Measurements from ENCODE around the gene OR2V1. TPM values are rescaled to one million over a fixed set of nuclear protein-coding genes. Genes with fewer than 3 reads are reported as not detected.

Gene OR2V1
- total RNA-seq, 1 experiment from 2014 or later: not detected

DNA sequence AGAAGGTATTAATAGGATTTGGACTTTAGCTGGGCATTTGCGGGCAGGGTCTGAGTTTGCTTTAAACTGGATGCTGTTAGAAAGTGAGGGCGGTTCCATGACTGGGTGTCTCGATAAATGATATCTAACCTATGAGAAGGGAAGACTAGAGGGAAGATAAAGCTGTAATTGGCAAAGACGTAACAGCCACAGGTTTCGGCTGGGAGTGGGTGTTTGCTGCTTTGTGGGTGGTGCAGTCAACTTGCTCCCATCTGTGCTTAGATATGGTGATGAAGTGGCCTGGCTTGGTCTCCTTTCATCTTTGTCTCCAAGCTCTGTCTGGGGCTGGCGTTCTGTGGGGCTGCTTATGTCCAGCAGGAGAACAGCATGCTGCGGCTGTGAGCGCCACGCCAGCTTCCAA is 23.3 kb downstream of the OR2V1 start:
- Histone ChIP-seq H3K9ac (ENCODE audit: low read length) (no peak overlapping the region), H3K9me3 (ENCODE audit: control insufficient read depth in 1 of 2, insufficient read depth in 1 of 2, low read depth in 1 of 2, low read length in 2 of 2) (no peaks in the 10 kb centered on the region), H3K27me3 (ENCODE audit: insufficient read depth, low read length) (no peaks in the 10 kb centered on the region), H3K4me1 (ENCODE audit: control insufficient read depth in 1 of 2, insufficient read depth in 2 of 2, low read length in 2 of 2) (0 out of 4 replicates have a peak, but pooled peaks cover 0 to 4% of the 10 kb centered on the region in 2 experiments), H3K79me2 (ENCODE audit: insufficient read depth, low read length) (no peaks in the 10 kb centered on the region), H3K4me2 (ENCODE audit: low read length) (no peak overlapping the region), H3K9me2 (ENCODE audit: insufficient read depth) (no peaks in the 10 kb centered on the region), H3K27ac (ENCODE audit: low read depth, low read length) (no peak overlapping the region), H3K36me3 (ENCODE audit: control insufficient read depth in 1 of 2, insufficient read depth in 2 of 2, low read length in 2 of 2) (no peaks in the 10 kb centered on the region), H4K20me1 (ENCODE audit: insufficient read depth) (no peaks in the 10 kb centered on the region), H2AFZ (ENCODE audit: low read depth, low read length, poor library complexity, severe bottlenecking) (no peak overlapping the region), H3K4me3 (replicated peaks in 1 of 2; ENCODE audit: low read depth in 1 of 2, low read length in 2 of 2) (no peak overlapping the region)
- TF ChIP-seq SP1 (IDR thresholded peaks at IDR 0.05; ENCODE audit: low read depth) (no peak), YY1 (IDR thresholded peaks at IDR 0.05; ENCODE audit: extremely low read depth, insufficient replicate concordance, low read depth, low read length) (no peak), ZNF274 (IDR thresholded peaks at IDR 0.05; ENCODE audit: low read depth, low read length) (no peak), ELF1 (IDR thresholded peaks at IDR 0.05; ENCODE audit: borderline replicate concordance, low read depth) (no peak), JUND (IDR thresholded peaks at IDR 0.05) (no peak), RAD21 (IDR thresholded peaks at IDR 0.05; ENCODE audit: low read depth) (no peak), TCF7L2 (IDR thresholded peaks at IDR 0.05; ENCODE audit: borderline replicate concordance, extremely low read depth, insufficient read depth, insufficient read length) (no peak), POLR2A (IDR thresholded peaks at IDR 0.05; ENCODE audit: borderline replicate concordance, extremely low read depth, insufficient read depth, insufficient read length) (no peak), ZFX (IDR thresholded peaks at IDR 0.05) (no peak), REST (IDR thresholded peaks at IDR 0.05; ENCODE audit: low read depth) (no peak), MAX (IDR thresholded peaks at IDR 0.05) (no peak), EZH2 (IDR thresholded peaks at IDR 0.05) (no peak), FOSL1 (IDR thresholded peaks at IDR 0.05; ENCODE audit: low read depth) (no peak), CEBPB (IDR thresholded peaks at IDR 0.05; ENCODE audit: low read depth) (no peak)
- TF ChIP-seq, protein P1, sequence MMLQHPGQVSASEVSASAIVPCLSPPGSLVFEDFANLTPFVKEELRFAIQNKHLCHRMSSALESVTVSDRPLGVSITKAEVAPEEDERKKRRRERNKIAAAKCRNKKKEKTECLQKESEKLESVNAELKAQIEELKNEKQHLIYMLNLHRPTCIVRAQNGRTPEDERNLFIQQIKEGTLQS (IDR thresholded peaks at IDR 0.05): no peak
- TF ChIP-seq, protein P2, sequence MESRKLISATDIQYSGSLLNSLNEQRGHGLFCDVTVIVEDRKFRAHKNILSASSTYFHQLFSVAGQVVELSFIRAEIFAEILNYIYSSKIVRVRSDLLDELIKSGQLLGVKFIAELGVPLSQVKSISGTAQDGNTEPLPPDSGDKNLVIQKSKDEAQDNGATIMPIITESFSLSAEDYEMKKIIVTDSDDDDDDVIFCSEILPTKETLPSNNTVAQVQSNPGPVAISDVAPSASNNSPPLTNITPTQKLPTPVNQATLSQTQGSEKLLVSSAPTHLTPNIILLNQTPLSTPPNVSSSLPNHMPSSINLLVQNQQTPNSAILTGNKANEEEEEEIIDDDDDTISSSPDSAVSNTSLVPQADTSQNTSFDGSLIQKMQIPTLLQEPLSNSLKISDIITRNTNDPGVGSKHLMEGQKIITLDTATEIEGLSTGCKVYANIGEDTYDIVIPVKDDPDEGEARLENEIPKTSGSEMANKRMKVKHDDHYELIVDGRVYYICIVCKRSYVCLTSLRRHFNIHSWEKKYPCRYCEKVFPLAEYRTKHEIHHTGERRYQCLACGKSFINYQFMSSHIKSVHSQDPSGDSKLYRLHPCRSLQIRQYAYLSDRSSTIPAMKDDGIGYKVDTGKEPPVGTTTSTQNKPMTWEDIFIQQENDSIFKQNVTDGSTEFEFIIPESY (IDR thresholded peaks at IDR 0.05; ENCODE audit: extremely low read depth, insufficient replicate concordance, low read length): no peak
- no peak for ATAC-seq
- no peak for DNase-seq (ENCODE audit: low read depth, low spot score)
- intact Hi-C loops (cut with micrococcal nuclease): no loop called here
- no TSS peak for BruUV-seq (replicated peaks)
- CTCF ChIA-PET: no interaction called here
- POLR2A ChIA-PET: no interaction called here
- RAD21 ChIA-PET (ENCODE audit: low non-redundant PET in 1 of 2, low total read pairs in 2 of 2, uncharacterized antibody in 2 of 2, unreplicated experiment in 2 of 2): no interaction called here
